ENCODE measurements around the gene C19orf38. TPM values are rescaled to one million over a fixed set of nuclear protein-coding genes. Genes with fewer than 3 reads are reported as not detected.

C19orf38 gene
- total RNA-seq, 1 donor from 2014 or later = 0.62 TPM

DNA sequence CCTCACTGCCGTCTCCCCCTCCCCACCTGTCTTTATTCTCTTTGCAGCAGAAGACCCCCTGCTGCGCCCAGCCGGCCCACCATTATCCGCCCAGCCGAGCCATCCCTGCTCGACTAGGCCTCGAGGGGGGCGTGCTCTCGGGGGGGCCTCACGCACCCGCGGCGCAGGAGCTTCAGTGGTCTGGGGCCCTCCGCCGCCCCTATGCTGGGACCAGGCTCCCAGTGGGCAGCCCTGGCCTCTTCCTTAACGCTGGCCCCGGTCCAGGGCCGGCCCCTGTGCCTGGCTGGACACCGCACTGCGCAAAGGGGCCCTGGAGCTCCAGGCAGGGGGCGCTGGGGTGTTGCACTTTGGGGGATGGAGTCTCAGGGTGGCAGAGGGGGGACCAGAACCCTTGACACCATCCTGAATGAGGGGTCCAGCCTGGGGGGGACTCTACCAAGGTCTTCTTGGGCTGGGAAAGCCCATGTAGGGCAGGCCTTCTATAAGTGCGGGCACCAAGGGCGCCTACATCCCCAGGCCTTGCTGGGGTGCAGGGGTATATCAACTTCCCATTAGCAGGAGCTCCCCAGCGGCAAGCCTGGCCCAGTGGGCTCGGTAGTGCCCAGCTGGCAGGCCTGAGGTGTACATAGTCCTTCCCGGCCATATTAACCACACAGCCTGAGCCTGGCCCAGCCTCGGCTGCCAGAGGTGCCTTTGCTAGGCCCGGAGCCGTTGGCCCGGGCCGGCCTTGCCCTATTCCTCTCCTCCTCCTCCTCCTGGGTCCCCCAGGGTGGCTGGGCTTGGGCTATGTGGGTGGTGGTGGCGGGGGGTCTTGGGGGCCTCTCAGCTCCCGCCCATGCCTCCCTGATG lies 17.1 kb upstream of the C19orf38 start:
- peaks cover 59% of the 10 kb centered on the region for H3K36me3 Mint-ChIP-seq (ENCODE audit: low read depth)
- POLR2A ChIA-PET = interaction anchor here (2.8 kb wide), 1 partner anchor 114 kb away, joined by 9 read pairs; the partner anchor contains the start of gene DNM2

DNA sequence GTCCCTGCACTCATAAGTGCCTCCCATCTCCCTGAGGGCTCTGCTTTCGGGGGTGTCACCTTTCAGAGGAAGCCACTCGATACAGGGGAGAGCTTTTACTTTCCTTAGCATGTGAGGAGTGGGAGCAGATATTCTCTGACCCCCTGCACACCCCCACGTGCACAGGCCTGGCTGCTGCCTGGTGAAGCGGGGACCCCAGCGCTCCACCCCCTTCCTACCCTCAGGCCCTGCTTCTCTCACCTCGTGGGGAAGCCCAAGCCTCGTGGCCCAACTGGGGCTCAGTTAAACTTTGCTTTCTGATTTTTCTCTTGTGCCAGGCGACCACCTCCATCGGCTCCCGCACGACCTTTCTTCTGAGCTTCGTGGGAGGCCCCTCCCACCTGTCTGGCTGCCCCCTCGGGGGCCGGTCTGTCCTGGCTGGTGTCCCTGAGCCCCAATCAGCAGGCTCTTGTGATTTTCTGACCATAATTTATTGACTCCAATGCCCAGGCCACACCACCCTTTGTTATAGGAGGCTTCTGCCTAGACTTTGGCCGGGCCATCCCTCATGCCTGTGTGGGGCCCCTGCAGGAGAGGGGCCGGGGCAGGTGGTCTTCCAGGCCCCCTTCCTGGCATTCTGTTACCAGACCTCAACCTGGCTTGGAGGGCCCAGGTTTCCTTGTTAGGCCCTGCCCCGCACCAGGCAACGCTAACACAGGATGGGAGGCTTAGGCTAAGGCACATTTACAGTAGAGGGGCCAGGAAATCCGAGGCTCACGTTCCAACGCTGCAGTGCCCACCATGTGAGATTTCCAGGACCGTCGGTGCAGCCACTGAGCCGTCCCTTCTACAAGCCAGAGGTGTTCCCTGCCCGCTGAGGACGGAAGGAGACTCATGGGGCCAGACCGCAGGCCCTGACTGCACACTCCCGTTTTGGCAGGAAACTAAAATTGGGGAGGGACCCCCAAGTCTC lies 16.0 kb upstream of the C19orf38 start:
- Mint-ChIP-seq H3K4me3 (no peak overlapping the region), H3K27me3 (no peaks in the 10 kb centered on the region), H3K27ac (no peak overlapping the region), H3K4me1 (peaks cover 18% of the 10 kb centered on the region), H3K9me3 (peaks cover 8% of the 10 kb centered on the region), H3K36me3 (ENCODE audit: low read depth) (peaks cover 54% of the 10 kb centered on the region)
- ChIA-PET POLR2A (no interaction called here), CTCF (interaction anchor here (1.5 kb wide), 1 partner anchor 14 kb away, joined by 4 read pairs; no protein-coding TSS in a partner anchor)
- ATAC-seq (ENCODE audit: low read depth) (no peak), DNase-seq (no peak)
- intact Hi-C loops (cut with micrococcal nuclease) = no loop called here
- TF ChIP-seq, protein P1, sequence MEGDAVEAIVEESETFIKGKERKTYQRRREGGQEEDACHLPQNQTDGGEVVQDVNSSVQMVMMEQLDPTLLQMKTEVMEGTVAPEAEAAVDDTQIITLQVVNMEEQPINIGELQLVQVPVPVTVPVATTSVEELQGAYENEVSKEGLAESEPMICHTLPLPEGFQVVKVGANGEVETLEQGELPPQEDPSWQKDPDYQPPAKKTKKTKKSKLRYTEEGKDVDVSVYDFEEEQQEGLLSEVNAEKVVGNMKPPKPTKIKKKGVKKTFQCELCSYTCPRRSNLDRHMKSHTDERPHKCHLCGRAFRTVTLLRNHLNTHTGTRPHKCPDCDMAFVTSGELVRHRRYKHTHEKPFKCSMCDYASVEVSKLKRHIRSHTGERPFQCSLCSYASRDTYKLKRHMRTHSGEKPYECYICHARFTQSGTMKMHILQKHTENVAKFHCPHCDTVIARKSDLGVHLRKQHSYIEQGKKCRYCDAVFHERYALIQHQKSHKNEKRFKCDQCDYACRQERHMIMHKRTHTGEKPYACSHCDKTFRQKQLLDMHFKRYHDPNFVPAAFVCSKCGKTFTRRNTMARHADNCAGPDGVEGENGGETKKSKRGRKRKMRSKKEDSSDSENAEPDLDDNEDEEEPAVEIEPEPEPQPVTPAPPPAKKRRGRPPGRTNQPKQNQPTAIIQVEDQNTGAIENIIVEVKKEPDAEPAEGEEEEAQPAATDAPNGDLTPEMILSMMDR (IDR thresholded peaks at IDR 0.05) = no peak

More for the DNA sequence above, 17.1 kb upstream of the C19orf38 start:
- intact Hi-C loops (cut with micrococcal nuclease) = no loop called here
- no peaks in the 10 kb centered on the region for H3K9me3 Mint-ChIP-seq
- ATAC-seq (ENCODE audit: low read depth) (no peak), DNase-seq (no peak)
- no peak overlapping the region for H3K27ac Mint-ChIP-seq
- H3K4me1 Mint-ChIP-seq = peaks cover 7% of the 10 kb centered on the region
- no peaks in the 10 kb centered on the region for H3K27me3 Mint-ChIP-seq
- no peak overlapping the region for H3K4me3 Mint-ChIP-seq
- TF ChIP-seq, protein P1 (IDR thresholded peaks at IDR 0.05) = no peak
- CTCF ChIA-PET = interaction anchor here (1.5 kb wide), 1 partner anchor 13 kb away, joined by 4 read pairs; no protein-coding TSS in a partner anchor

DNA sequence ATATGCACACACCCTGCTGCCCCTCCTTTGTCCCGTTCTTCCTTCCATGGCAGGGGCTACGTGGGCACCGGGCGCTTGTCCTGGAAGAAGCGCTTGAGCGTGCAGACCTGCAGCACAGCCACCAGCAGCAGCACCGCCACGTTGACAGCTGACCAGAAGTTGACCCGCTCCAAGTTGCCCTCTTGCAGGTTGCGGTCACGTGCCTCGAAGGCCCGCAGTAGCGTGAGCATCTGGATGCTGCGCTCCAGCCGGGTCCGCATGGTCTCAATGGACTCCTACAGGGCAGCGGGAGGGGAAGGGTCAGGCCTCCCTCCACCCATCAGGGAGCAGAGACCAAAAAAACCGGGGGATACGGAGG lies 15.3 kb upstream of the C19orf38 start:
- no peak overlapping the region for H3K4me3 Mint-ChIP-seq
- TF ChIP-seq, protein P1 (IDR thresholded peaks at IDR 0.05) = no peak
- peaks cover 18% of the 10 kb centered on the region for H3K4me1 Mint-ChIP-seq
- H3K36me3 Mint-ChIP-seq (ENCODE audit: low read depth) = peaks cover 48% of the 10 kb centered on the region
- DNase-seq (no peak), ATAC-seq (ENCODE audit: low read depth) (no peak)
- H3K9me3 Mint-ChIP-seq = peaks cover 8% of the 10 kb centered on the region
- no peak overlapping the region for H3K27ac Mint-ChIP-seq
- ChIA-PET POLR2A (no interaction called here), CTCF (no interaction called here)
- intact Hi-C loops (cut with micrococcal nuclease) = no loop called here
- no peaks in the 10 kb centered on the region for H3K27me3 Mint-ChIP-seq

DNA sequence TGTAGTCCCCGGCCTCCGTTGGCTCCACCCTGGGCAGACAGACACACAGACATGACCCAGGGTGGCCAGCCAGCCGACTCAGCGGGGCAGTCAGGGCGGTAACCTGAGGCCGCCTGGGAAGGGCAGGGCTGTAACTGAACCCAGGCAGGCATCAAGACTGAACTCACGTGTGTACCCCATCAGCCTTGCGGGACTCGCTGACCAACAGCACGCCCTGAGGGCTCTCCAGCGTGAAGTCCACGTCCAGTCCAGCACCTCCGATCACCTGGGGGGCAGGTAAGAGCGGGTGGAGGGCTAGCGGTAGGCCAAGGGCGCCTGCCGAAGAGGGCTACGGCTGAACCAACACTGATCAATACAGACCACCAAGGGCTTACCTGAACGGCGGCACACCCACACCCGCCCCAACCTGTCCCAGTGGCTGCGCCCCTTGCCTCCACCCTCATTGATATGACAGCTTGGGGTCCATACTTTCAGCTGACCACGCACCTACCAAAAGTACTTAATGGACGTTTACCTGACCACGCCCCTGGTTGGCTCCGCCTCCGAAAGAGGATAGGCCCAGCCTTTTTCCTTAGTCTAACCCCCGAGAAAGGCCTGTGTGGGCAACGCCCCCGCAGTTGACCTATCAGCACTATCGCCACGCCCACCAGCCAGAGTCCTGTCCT lies 13.0 kb upstream of the C19orf38 start:
- Mint-ChIP-seq H3K4me3 (peak overlapping the region; percentile 97), H3K36me3 (ENCODE audit: low read depth) (peaks cover 34% of the 10 kb centered on the region), H3K27me3 (no peaks in the 10 kb centered on the region), H3K27ac (peak overlapping the region; percentile 99), H3K9me3 (peaks cover 11% of the 10 kb centered on the region), H3K4me1 (peaks cover 18% of the 10 kb centered on the region)
- ChIA-PET CTCF (interaction anchor here (1.4 to 3.1 kb wide), 4 partner anchors 30 to 118 kb away, joined by 6 to 27 read pairs (median 10); partner anchors contain the start of genes CARM1 and DNM2), POLR2A (interaction anchor here (0.5 to 2.3 kb wide), 23 partner anchors 29 to 687 kb away, joined by 3 to 43 read pairs (median 7); partner anchors contain the start of genes CARM1, DNM2, LDLR and QTRT1)
- intact Hi-C loops (cut with micrococcal nuclease) = loop anchor here (1.0 to 2.0 kb wide), 2 partner anchors 134 to 232 kb away; partner anchors contain the start of gene QTRT1
- TF ChIP-seq, protein P1 (IDR thresholded peaks at IDR 0.05) = no peak
- DNase-seq (no peak), ATAC-seq (ENCODE audit: low read depth) (no peak)
